COLO668 (cell line): ENCODE results near the gene HRCT1.
A peak's percentile ranks its signal among the peaks of the same experiment; 100 is the strongest.

Experiments used
- DNase-seq: peaks from one replicate; lab custom pipeline; 2025; ENCODE audit not compliant: unreplicated experiment; lab: John Stamatoyannopoulos, UW

Gene HRCT1

GRCh38 chr9:35940458-35941407, 34.7 kb downstream of the HRCT1 start:
- DNase-seq = no peak

- no peak for DNase-seq
Observed at GRCh38 chr9:35942286-35942685, 36.3 kb downstream of the HRCT1 start.

GRCh38 chr9:35944173-35944572, 38.2 kb downstream of the HRCT1 start:
- DNase-seq = no peak

GRCh38 chr9:35944841-35945240, 38.8 kb downstream of the HRCT1 start:
- no peak for DNase-seq

GRCh38 chr9:35945341-35946018, 39.5 kb downstream of the HRCT1 start:
- DNase-seq = peak; percentile 51

GRCh38 chr9:35948451-35948850, 42.4 kb downstream of the HRCT1 start:
- no peak for DNase-seq

GRCh38 chr9:35948901-35949318, 42.9 kb downstream of the HRCT1 start:
- DNase-seq = no peak

GRCh38 chr9:35951736-35952135, 45.7 kb downstream of the HRCT1 start:
- no peak for DNase-seq

- DNase-seq = no peak
Observed at GRCh38 chr9:35952526-35953191, 46.7 kb downstream of the HRCT1 start.

- DNase-seq = peak; percentile 26
Observed at GRCh38 chr9:35954942-35955546, 49.0 kb downstream of the HRCT1 start.

- DNase-seq = no peak
Observed at GRCh38 chr9:35956651-35957050, 50.6 kb downstream of the HRCT1 start.
